SK-MEL-5 (cell line): ENCODE results near the gene CD300C. TPM values are rescaled to one million over a fixed set of nuclear protein-coding genes. Genes with fewer than 3 reads are reported as not detected.

ENCODE experiments used
- DNase-seq: peaks from one replicate; pipeline ENCODE4 v3.0.0-alpha.2; 2016; ENCODE audit warnings: low read depth, low spot score
- in situ Hi-C: cut with HindIII; loops from 2 replicates; pipeline ENCODE4 v1.10.0; 2016; ENCODE audit warnings: low sequenced_read_pairs, high pct_unique_total_duplicates, low pct_unique_long_range_greater_than_20kb
- total RNA-seq: library from RNA; depleted of rRNA; stranded (reverse); fragments of >200 nt; shearing (Covaris generic); gene quantifications from 2 replicates; pipeline ENCODE4 v1.2.3, GENCODE V29; 2014; rRNA removed

The CD300C gene
- total RNA-seq, 1 experiment from 2014 or later: 0.26 TPM

GRCh38 chr17:74493331-74493833 lies 52.5 kb downstream of the CD300C start:
- DNase-seq: peak; percentile 93
- in situ Hi-C loops: no loop called here

GRCh38 chr17:74491626-74492025 lies 54.3 kb downstream of the CD300C start:
- no peak for DNase-seq
- in situ Hi-C loops: no loop called here

Other genes starting within 250 kb of the CD300C start
- 0.11 TPM in 1 of 2 replicates, not detected in the other for gene KIF19, start 219.9 kb downstream of the CD300C start, total RNA-seq
- not detected in 2 replicates for gene BTBD17, start 184.2 kb downstream of the CD300C start, total RNA-seq
- not detected in 2 replicates for gene GPR142, start 178.6 kb downstream of the CD300C start, total RNA-seq
- gene GPRC5C, start 114.0 kb downstream of the CD300C start, total RNA-seq: 0.45 TPM in 1 of 2 replicates, not detected in the other
- gene CD300A, start 79.5 kb downstream of the CD300C start, total RNA-seq: not detected in 2 replicates
- not detected in 2 replicates for gene CD300LB, start 14.6 kb downstream of the CD300C start, total RNA-seq
- gene CD300H, start 21.4 kb upstream of the CD300C start, total RNA-seq: not detected in 2 replicates
- not detected in 2 replicates for gene CD300LD, start 46.2 kb upstream of the CD300C start, total RNA-seq
- not detected in 2 replicates for gene CD300E, start 77.6 kb upstream of the CD300C start, total RNA-seq
- gene CD300LF, start 166.8 kb upstream of the CD300C start, total RNA-seq: 0.13 TPM in 1 of 2 replicates, not detected in the other
- gene RAB37, start 191.1 kb upstream of the CD300C start, total RNA-seq: 0.40 and 0.66 TPM in 2 replicates
- 43.2 and 45.6 TPM in 2 replicates for gene NHERF1, start 202.5 kb upstream of the CD300C start, total RNA-seq
- gene NAT9, start 230.2 kb upstream of the CD300C start, total RNA-seq: 51.4 and 61.0 TPM in 2 replicates